NCI-H345 treated with DMSO at 0.1 percent for 48 hours (cell line): ENCODE measurements around the gene RGS4.
A peak's percentile ranks its signal among the peaks of the same experiment; 100 is the strongest.

Source experiments
- DNase-seq: peaks from one replicate; lab custom pipeline; 2025; ENCODE audit not compliant: unreplicated experiment; lab: John Stamatoyannopoulos, UW

Gene RGS4

DNA sequence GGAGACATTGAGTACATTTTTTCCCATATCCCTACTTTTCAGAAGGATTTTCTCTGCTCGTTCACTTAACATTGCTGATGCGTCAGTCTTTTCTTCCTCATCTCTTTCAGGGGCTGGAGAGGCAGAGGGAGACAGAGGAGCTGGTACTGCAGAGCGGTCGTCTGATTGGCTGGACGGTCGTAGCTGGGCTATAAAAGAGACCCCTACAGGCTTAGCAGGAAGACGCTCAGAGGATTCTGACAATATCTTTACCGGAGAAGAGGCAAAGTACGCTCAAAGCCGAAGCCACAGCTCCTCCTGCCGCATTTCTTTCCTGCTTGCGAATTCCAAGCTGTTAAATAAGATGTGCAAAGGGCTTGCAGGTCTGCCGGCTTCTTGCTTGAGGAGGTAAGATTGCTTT lies at the start of gene RGS4:
TSS of gene RGS4 (plus strand) at position 220 of the 400 bp plus-strand sequence. CDS start at position 344, 124 bp downstream.
- no peak for DNase-seq

DNA sequence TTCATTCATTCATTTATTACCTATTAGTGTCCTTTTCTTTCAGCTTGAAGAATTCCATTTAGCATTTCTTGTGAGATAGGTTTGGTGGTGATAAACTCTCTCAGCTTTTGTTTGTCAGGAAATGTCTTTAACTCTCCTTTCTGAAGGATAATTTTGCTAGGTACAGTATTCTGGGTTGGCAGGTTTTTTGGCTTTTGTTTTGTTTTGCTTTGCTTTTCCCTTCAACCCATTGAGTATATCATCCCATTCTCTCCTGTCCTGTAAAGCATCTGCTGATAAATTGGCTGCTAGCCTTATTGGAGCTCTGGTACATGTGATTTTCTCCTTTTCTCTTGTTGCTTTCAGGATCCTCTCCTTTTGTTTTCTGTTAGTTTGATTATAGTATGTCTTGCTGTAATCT lies 47.0 kb upstream of the RGS4 start:
- no peak for DNase-seq

DNA sequence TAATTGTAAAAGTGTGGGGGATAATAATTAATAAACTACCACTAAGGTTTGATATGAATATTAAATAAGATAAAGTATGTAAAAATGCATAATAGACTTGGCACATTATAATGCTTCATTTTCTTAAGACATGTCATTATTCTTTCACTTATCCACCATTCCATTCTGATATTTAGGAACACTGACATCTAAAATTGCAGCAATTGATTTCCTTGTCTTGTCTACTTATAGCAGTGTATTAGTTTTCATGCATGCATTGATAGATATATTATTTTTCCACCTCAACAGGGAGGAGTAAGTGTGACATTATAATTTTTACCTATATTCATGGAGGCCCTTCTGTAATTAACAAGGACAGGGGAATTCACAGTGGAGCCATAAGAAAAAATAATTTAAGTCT lies 41.6 kb upstream of the RGS4 start:
- DNase-seq, result no peak

DNA sequence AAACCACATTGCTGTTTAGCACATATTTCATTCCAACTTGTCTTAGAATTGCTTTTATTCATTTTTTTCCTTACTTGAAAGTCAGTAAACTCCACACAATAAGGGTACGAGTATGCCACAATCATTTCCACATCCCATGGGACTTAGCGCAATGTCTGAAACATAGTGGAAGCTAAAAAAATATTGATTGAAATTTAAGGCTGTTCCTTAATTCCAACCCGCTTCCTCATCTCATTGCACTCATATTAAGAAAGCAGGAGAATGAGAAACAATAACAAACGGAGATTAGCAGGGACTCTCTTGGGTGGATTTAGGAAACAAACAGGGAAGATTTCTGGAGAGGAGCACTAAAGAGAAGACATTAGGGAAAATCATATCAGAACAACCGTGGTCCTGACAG lies 39.3 kb upstream of the RGS4 start:
- no peak for DNase-seq

DNA sequence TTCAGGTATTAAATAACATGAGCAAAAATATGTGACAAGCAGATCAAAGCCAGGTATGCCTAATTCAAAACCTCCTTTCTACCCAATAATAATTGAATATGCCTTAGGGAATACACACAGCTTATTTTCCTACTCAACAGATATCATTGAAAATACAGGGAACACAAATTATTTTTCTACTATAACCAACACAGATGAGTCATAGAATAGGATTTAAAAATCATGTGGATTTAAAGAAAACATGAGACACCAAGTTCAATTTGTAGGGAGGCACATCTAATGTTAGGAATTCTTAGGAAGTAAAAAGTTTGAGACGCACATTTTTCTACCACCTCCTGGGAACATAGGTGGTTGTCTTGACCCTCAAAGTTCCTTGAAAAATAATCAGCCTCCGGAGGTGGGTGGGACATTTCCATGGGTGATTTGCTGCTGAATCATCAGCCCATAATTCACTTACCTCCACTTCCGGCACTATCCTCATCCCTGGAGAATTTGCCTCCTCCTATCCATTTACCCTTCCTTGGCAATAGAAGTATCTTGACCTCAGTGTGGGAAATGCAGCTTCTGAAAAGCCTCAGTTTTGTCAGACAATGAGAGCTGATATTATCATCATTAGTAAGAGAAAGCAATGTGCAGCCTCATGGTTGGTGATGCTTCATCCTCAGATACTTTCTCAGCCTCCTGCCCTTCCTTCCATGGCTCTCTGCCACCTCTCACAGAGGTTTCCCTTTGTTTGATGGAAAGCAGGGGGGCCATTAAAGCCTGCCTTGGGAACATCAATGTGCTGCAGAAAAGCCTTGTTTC lies 33.5 kb upstream of the RGS4 start:
- no peak for DNase-seq

DNA sequence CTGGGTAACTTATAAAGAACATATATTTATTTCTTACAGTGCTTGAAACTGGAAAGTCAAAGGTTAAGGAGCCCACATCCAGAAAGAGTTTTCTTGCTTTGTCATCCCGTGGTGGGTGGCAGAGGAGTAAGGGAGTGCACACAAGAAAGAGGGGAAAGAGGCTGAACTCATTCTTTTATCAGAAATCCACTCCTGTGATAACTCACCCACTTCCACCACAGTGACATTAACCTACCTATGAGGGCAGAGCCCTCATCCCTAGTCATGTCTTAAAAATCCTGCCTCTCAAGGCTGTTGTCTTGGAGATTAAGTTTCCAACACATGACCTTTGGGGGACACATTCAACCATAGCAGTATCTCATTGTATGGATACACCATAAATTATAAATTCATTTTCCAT lies 32.5 kb upstream of the RGS4 start:
- DNase-seq, result no peak

DNA sequence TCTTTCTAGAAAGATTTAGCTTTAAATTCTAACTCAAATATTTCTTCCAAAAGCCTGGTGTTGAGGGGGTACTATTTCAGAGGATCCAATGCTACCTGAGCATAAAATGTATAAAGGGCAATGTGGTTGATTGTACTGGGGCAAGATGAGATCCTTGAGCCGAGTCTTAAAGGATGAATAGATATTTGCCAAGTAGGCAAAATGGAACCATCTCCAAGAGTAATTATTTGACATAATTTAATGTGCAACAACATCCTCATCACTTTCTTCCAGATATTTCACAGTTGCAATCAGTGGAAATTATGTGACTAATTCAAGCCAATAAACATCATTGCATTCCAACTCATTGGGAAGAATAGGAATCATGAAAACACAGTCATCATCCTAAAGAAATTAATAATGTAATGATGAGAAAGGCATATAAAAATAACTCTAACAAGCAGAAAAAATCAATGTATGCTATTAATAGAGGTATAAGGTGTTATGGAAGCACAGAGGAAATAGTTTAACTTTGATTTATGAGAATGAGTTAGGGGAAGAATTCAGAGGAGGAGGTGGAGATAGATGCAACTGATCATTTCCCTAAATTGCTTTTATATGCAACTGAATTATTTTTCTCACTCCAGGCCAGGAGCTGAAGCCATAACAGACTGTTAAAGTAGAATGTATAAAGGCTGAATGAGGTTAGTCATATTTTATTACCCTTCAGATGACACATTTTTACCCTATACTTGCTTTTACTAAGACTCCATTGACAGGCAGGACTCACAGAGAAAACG lies 30.0 kb upstream of the RGS4 start:
- no peak for DNase-seq

DNA sequence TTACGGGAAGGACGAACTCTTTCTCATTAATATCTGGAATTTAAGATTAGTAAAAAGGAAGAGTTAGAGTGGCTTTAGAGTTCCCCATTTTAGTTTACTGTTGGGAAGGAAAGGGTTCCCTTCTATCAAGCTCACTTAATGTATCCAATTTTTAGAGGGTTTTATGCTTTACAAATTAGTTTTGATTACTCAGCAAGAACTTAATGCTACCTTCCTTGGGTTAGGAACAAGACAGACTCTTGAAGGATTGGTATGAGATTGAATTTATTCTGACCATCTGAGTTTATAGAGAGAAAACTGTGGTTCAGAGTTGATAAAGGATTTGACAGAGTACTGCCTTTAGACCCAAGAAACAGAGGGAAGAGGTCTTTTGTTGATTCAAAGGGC lies 29.5 kb upstream of the RGS4 start:
- DNase-seq, result no peak

DNA sequence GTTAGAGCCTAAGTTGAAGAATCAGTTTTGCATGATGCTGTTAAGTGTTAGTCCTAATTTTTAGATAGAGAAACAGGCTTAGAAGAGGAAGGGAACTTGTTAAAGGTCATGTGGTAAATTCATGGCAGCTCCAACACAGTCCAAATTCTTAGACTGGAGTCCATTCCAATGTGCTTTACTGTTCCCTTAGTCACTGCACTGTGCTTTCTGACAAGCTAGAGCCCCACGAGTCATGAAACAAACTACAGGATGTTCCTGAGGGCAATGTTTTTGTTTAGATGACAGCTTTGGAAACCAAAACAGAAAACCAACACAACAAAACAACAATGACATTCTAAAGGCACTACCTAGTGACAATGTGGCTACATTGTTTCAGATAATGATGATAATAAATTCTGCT lies 23.1 kb upstream of the RGS4 start:
- no peak for DNase-seq

DNA sequence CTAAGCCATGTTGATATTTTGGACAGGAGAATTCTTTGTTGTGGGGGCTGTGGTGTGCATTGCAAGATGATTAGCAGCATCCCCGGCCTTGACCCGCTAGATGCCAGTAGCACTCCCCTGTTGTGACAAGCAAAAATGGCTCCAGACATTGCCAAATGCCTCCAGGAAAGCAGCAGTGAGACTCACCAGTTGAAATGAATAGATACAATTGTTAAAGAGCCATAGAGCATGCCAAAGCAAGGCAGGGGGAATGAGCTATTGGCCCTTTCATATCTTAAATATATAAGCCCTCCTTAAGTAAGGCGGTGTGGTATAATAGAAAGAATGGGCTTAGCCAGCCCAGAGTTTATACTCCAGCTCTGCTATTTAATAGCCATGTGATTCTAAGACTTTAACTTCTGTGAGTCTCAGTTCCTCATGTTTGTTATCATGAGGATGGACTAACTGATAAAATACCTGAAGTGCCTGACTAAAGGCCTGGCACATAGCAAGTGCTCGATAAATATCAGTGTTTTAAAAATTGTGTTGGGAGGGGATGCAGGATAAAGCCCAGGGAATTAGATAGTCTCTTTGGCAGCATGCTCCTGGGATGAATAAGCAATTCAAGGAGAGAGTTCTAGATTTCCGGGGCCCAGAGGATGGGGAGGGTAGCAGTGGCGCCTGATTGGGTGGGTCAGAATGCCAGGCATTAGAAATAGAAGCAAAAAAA lies 21.1 kb upstream of the RGS4 start:
- no peak for DNase-seq

DNA sequence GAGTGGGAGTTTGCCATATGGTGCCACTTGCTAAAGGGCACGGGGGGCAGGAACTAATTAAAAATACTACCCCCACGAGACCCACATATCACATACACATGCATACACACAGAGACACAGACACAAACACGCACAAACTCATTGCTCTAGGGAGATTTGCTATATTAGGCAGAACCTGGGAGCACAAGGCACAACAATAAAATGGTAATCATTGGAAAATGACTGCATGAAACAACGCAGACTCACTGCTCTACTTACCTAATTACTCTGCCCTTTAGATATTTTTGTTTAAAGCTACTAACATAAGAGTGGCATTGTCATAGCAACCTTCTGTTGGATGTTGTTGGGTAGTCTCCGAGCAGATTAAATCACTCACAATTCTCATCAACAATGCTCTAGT lies 20.3 kb upstream of the RGS4 start:
- DNase-seq, result no peak

DNA sequence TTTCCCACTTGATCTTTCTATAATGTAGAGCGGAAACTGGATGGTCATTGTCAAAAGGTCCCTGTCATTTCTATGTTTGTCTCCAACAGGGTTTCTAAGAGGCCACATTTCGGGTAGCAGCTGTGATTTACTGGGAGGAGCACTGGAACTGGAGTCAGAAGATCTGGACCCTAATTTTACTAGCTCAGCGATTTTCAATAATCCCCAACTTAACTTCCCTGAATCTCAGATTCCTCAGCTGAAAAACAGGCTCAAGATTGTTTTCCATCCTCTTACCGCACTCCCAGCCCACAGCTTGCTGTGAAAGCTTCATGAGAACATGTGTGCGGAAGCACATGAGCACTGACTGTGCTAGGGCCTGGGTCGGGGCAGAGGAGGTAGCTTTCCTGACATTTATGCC lies 19.9 kb upstream of the RGS4 start:
- no peak for DNase-seq

DNA sequence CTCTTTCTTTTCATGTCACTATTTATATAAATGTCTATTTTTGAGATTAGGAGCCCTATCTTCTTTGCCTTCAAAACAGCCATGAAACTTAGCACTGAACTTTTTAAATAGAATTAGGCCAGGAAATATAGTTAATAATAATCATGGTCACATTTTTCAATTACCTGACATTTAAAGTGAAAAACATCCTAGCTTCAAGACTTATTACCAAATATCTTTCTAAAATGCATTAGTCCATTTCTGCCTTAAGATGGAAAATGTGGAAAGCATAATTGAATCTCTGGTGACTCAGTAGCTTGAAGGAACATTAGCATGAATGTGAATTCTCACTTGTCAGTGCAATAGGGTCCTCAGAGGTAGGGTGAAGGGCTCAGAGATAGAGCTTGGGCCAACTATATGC lies 18.7 kb upstream of the RGS4 start:
- DNase-seq, result no peak

DNA sequence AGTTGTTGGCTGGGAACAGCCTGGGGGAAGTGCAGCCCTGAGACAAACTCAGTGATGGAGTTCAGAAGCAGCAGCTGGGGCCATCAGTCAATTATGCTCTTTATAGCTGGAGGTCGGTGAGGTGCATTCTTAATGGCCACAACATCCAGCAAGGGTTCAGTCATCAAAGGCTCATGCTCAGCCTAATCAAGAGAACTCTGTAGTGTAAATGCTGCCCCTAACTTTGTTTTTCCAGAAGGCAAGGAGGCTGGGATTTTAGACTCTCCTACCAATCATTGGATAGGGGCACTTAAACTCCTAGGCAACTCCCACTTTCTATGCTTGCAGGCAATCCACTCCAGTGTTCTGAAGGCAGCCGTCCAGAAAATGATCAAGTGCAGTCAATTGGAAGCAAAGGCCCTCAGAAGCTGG lies 15.0 kb upstream of the RGS4 start:
- DNase-seq, result no peak

DNA sequence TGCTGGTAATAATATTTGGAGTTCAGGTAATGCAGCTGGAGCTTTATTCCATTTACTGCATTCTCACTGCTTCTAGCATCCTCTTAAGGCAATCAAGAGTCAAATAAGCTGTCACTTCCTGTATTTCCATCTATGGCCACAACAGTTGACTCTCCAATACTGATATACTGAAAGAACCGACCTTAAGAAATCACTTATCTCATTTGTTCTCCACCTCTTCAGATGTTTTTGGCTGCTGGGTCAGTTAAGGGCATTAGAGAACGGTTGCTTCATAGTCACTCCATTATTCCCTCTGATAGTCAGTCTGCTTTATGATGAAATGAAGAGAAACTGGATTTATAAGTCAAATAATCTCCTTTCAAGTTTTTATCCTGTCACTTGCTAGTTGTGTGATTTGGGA lies 14.2 kb upstream of the RGS4 start:
- DNase-seq, result no peak

DNA sequence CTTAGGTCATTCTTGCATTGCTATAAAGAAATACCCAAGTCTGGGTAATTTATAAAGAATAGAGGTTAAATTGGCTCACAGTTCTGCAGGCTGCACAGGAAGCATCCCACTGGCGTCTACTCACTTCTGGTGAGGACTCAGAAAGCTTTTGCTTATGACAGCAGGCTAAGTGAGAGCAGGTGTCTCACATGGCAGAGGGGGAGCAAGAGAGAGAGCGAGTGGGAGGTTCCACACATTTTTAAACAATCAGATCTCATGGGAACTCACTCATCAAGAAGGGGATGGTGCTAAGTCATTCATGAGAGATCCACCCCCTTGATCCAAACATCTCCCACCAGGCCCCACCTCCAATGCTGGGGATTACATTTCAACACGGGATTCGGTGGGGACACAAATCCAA lies 13.6 kb upstream of the RGS4 start:
- peak; percentile 73 for DNase-seq

DNA sequence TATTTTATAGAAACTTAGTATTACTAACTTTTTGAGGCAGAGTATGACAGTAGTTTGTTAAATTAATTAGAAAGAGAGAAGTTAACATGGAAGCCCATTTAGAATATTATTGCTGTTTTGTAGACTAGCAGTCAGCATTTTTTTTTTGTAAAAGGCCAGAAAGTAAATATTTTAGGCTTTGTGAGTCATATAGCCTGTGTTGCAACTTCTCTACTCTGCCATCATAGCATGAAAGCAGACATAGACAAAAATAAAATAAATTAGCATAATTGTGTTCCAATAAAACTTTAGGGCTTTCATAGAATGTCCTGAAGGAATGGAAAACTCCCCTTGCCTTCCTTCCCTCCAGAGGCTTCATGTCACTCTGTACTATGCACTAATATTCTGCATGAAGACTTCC lies 12.3 kb upstream of the RGS4 start:
- DNase-seq, result no peak

DNA sequence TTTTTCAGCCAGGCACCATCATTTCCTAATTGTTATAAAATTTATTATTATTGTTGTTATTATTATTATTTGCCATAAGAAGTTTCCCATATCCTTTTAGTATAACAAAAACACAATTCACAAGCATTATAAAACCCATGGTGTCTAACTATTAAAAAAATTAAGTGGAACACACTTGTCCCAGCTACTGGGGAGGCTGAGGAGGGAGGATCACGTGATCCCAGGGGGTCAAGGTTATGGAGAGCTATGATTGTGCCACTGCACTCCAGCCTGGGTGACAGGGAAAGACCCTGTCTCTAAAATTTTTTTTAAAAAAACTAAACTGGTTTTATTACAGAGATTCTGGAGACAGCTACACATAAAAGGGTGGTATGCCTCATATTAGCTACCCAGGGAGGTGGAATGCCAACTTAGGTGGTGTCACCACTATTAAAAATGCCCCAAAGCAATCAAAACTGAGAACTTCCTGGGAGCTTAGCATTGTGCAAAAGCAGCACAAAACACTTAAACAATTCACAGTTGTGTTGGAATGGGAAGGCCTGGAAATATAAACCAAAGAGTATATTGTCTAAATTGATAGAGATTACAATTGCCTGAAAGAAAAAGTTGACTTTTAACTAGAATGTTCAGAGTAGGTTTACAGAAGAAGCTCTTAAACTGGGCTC lies 8.7 kb upstream of the RGS4 start:
- DNase-seq, result no peak

DNA sequence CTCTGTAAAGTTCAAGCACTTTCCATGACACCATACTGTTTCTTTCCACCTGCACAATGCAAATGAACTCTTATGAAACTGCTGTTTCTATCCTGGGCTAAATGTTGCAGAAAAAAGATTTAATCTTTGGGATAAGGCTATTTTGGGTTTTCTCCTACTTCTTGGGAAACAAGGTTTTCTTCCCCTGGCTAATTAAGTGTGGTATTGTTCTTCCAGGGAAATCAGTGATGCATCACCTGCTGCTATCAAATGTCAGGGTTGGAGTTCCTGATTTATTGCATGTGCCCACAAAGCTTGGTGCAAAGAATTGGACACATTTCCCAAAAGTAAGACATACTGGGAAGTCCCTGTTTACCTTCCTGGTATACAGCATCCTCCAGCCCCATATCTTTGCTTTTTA lies 6.0 kb upstream of the RGS4 start:
- DNase-seq, result no peak

DNA sequence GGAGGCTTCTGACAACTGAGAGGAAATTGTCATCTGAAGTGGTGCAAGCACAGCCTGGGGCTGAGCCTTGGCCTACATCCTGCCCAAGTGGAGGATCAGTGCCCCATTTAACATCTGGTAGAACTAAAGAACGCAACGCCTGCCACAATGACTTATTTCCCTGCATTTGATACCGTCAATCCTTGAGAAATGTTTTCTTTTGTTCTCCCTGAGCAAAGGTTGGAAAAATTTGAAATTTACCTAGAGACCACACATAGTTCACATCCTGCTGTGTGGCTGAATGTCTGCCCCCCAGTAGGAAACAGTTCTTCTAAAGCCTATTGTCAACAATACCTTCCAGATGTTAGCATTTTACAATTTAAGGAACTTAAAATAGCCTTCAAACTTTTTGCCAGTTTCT lies 5.6 kb upstream of the RGS4 start:
- DNase-seq, result no peak

DNA sequence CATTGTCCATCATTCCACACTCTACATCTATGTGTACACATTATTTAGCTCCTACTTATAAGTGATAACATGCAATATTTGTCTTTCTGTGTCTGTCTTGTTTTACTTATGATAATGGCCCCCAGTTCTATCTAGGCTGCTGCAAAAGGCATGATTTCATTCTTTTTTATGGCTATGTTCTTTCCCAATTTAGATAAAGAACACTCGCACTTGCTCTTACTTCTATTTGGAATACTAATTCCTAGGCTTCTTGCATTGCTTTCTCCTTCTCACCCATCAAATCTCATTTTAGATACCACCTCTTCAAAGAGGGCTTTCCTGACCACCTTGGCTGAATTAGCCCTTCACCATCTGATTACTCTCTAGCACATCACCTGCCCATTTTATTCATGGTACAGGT lies 3.0 kb upstream of the RGS4 start:
- DNase-seq, result no peak
